Tibial artery (tissue), 4 donors: Measurements from ENCODE around the gene MAMDC2.
"Not testable (repeated sequence)": the region's sequence is repeated elsewhere in the genome, so short reads cannot be mapped to it uniquely, and the experiment has no call there.

Experiments
- DNase-seq, 2 donors: peaks; one replicate each; pipeline ENCODE4 v3.0.0-alpha.2; 2019
- H3K27ac ChIP-seq, 2 donors: fragments of 200-600 bp; sonication (generic) in 1 of 2; 1 replicate in 1 of 2; 2 replicates in 1 of 2; pipeline ENCODE4 v1.5.1; 2018 to 2019; ENCODE audit warnings: mild to moderate bottlenecking in 1 of 2
- H3K27me3 ChIP-seq, 2 donors: fragments of 200-600 bp; sonication (generic) in 1 of 2; one replicate each; pipeline versions ENCODE4 v1.5.1 to v1.6.0; 2016 to 2019
- H3K36me3 ChIP-seq, 3 donors: fragments of 200-600 bp; sonication (generic) in 2 of 3; one replicate each; pipeline ENCODE4 v1.5.1; 2016 to 2019; ENCODE audit warnings: mild to moderate bottlenecking in 2 of 3
- H3K4me1 ChIP-seq, 4 donors: fragments of 200-600 bp; sonication (generic) in 2 of 4; 1 replicate in 3 of 4; 2 replicates in 1 of 4; pipeline ENCODE4 v1.5.1; 2016 to 2019
- H3K4me3 ChIP-seq, 2 donors: fragments of 200-600 bp; sonication (generic) in 1 of 2; 1 replicate in 1 of 2; 2 replicates in 1 of 2; pipeline ENCODE4 v1.5.1; 2018 to 2019; ENCODE audit warnings: mild to moderate bottlenecking in 2 of 2
- H3K9me3 ChIP-seq, 3 donors: fragments of 200-600 bp; sonication (generic) in 1 of 3; one replicate each; pipeline ENCODE4 v1.5.1; 2016 to 2019
- CTCF ChIP-seq, 2 experiments: fragments of 200-600 bp in 1 of 2; fragments of 450-650 bp in 1 of 2; IDR thresholded peaks; one replicate each; pipeline ENCODE4 v1.5.1; 2017 to 2019; ENCODE audit warnings: antibody characterized with exemption in 2 of 2, mild to moderate bottlenecking in 1 of 2, moderate library complexity in 1 of 2
- intact Hi-C: fragments of 100-400 bp; cut with DNase I; formaldehyde crosslinking; loops from one replicate; pipeline ENCODE4 v1.15.0; 2023; ENCODE audit warnings: low total_unique reads

MAMDC2 gene

GRCh38 chr9:70035691-70036090 is 8.0 kb upstream of the MAMDC2 start:
- no peak overlapping the region for H3K27ac ChIP-seq
- no peak overlapping the region for H3K4me3 ChIP-seq
- intact Hi-C loops: no loop called here
- no peaks in the 10 kb centered on the region for H3K27me3 ChIP-seq
- no peak for DNase-seq
- TF ChIP-seq CTCF (IDR thresholded peaks at IDR 0.05): no peak
- no peaks in the 10 kb centered on the region for H3K9me3 ChIP-seq
- no peaks in the 10 kb centered on the region for H3K4me1 ChIP-seq
- H3K36me3 ChIP-seq: no peaks in the 10 kb centered on the region

GRCh38 chr9:70036641-70037040 is 7.0 kb upstream of the MAMDC2 start:
- no peak overlapping the region for H3K4me3 ChIP-seq
- H3K36me3 ChIP-seq: no peaks in the 10 kb centered on the region
- H3K27me3 ChIP-seq: no peaks in the 10 kb centered on the region
- H3K4me1 ChIP-seq: no peaks in the 10 kb centered on the region
- no peak for TF ChIP-seq CTCF (IDR thresholded peaks at IDR 0.05)
- intact Hi-C loops: no loop called here
- H3K27ac ChIP-seq: no peak overlapping the region
- H3K9me3 ChIP-seq: no peaks in the 10 kb centered on the region
- DNase-seq: no peak

GRCh38 chr9:70038171-70038621 is 5.5 kb upstream of the MAMDC2 start:
- intact Hi-C loops, DNase-seq, H3K4me3 ChIP-seq, H3K27ac ChIP-seq, H3K36me3 ChIP-seq, H3K27me3 ChIP-seq, H3K9me3 ChIP-seq: not testable (repeated sequence)
- H3K4me1 ChIP-seq: peaks cover 0 to 11% (median 6%) of the 10 kb centered on the region in 4 donors

GRCh38 chr9:70040376-70040903 is 3.2 kb upstream of the MAMDC2 start:
- Histone ChIP-seq H3K9me3 (no peaks in the 10 kb centered on the region), H3K4me1 (peaks cover 0 to 25% (median 17%) of the 10 kb centered on the region in 4 donors), H3K27me3 (no peaks in the 10 kb centered on the region), H3K27ac (no peak overlapping the region), H3K4me3 (no peak overlapping the region), H3K36me3 (no peaks in the 10 kb centered on the region)
- DNase-seq: no peak
- intact Hi-C loops: loop anchor here (10.0 kb wide), 2 partner anchors 66 to 564 kb away; no protein-coding TSS in a partner anchor
- no peak for TF ChIP-seq CTCF (IDR thresholded peaks at IDR 0.05)

GRCh38 chr9:70042461-70043215 is 1.0 kb upstream of the MAMDC2 start:
- intact Hi-C loops: loop anchor here (2.0 to 10.0 kb wide), 3 partner anchors 68 to 562 kb away; no protein-coding TSS in a partner anchor
- Histone ChIP-seq H3K36me3 (no peaks in the 10 kb centered on the region), H3K27ac (peak overlapping the region; percentile 86 to 89), H3K4me1 (peaks cover 0 to 46% (median 32%) of the 10 kb centered on the region in 4 donors), H3K9me3 (no peaks in the 10 kb centered on the region), H3K4me3 (peak overlapping the region; percentile 77 to 82), H3K27me3 (no peaks in the 10 kb centered on the region)
- DNase-seq: no peak
- TF ChIP-seq CTCF (IDR thresholded peaks at IDR 0.05): no peak

- no peak for DNase-seq
- Histone ChIP-seq H3K9me3 (no peaks in the 10 kb centered on the region), H3K36me3 (no peaks in the 10 kb centered on the region), H3K27ac (peak overlapping the region; percentile 86 to 89), H3K27me3 (no peaks in the 10 kb centered on the region), H3K4me1 (peaks cover 0 to 52% (median 35%) of the 10 kb centered on the region in 4 donors), H3K4me3 (peak overlapping the region; percentile 77 to 82)
- intact Hi-C loops: loop anchor here (2.0 to 10.0 kb wide), 3 partner anchors 68 to 562 kb away; no protein-coding TSS in a partner anchor
- no peak for TF ChIP-seq CTCF (IDR thresholded peaks at IDR 0.05)
Measured at GRCh38 chr9:70043285-70043684, 363 bp upstream of the MAMDC2 start.
